GM19025 (cell line): ENCODE data around the gene WASHC2A.
"Not testable (repeated sequence)": the region's sequence is repeated elsewhere in the genome, so short reads cannot be mapped to it uniquely, and the experiment has no call there.

ENCODE experiments used
- ATAC-seq: cut with Tn5 transposase; IDR thresholded peaks from one replicate; pipeline ENCODE4 v1.9.1; 2021; ENCODE audit warnings: mild to moderate bottlenecking, low read depth, moderate library complexity; ENCODE audit not compliant: unreplicated experiment

WASHC2A gene

GRCh38 chr10:50067546-50068351, at the start of gene WASHC2A:
TSS of gene WASHC2A (plus strand) at chr10:50067954. CDS start at chr10:50068006, 52 bp downstream.
- peak; percentile 90 for ATAC-seq

- ATAC-seq, result not testable (repeated sequence)
Observed at GRCh38 chr10:50019279-50019678, 48.5 kb upstream of the WASHC2A start.

DNA sequence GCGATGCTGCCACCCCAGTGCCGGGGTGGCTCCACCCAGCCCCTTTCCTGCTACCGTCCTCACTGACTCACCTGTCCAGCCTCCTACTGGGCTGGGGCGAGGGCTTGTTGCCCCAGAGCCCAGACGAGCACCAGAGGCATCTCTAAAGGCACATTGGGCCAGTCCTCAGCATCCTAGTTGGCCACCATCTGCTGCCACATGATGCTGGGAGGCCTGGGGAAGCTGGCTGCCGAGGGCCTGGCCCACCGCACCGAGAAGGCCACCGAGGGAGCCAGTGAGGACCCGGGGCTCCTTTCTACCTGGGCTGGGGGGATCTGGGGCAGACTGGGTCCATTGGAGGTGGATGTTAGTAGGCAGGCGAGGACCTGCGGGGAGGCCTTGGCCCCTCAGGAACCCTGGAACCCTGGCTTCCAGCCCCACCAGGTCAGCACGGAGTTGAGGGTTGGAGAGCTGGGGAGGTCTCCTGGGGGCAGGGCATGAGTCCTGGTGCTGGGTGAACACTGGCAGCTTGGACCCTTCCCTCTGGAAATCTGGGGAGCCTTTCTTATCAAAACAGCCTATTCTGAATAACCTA, 47.2 kb upstream of the WASHC2A start:
- ATAC-seq, result not testable (repeated sequence)

GRCh38 chr10:50021646-50022045, 46.1 kb upstream of the WASHC2A start:
- ATAC-seq, result no peak

GRCh38 chr10:50024716-50025383, 42.9 kb upstream of the WASHC2A start:
- not testable (repeated sequence) for ATAC-seq

GRCh38 chr10:50025627-50026026, 42.1 kb upstream of the WASHC2A start:
- ATAC-seq, result no peak

GRCh38 chr10:50027195-50027594, 40.6 kb upstream of the WASHC2A start:
- ATAC-seq, result no peak

- ATAC-seq, result no peak
Observed at GRCh38 chr10:50033481-50033880, 34.3 kb upstream of the WASHC2A start.

DNA sequence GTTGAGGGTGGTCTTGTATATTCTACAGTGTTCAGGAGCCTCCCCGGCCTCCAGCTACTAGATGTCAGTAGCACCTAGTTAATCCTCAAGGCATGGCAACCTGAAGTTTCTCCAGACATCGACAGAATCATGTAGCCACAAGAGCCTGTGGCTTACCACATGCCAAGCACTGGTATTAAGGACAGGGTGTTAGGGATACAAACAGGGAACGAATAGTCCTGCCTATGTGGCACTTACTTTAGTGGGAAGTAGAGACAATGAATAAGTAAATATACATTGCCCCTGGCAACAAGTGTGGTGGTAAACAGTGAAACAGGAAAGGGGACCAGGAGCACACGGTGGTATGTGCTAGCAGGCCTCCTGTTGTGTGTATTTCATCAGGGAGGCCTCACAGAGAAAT, 32.4 kb upstream of the WASHC2A start:
- ATAC-seq, result not testable (repeated sequence)

- no peak for ATAC-seq
Observed at GRCh38 chr10:50044941-50045664, 22.7 kb upstream of the WASHC2A start.

DNA sequence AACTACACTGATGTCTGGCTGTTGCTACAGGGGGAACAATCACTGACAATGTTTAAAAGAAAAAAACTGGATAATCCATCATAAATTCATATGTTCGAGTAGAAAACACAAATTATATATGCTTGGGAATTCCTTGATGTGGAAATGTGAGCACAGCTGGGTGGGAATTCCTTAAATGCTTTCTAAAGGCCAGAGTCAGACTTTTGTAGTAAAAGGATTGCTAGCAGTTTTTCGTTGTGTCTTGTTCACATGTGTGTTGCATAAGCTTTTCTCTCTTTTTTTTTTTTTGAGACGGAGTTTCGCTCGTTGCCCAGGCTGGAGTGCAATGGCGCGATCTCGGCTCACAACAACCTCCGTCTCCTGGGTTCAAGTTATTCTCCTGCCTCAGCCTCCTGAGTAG, 21.3 kb upstream of the WASHC2A start:
- not testable (repeated sequence) for ATAC-seq

- ATAC-seq, result not testable (repeated sequence)
Observed at GRCh38 chr10:50047594-50047993, 20.2 kb upstream of the WASHC2A start.

DNA sequence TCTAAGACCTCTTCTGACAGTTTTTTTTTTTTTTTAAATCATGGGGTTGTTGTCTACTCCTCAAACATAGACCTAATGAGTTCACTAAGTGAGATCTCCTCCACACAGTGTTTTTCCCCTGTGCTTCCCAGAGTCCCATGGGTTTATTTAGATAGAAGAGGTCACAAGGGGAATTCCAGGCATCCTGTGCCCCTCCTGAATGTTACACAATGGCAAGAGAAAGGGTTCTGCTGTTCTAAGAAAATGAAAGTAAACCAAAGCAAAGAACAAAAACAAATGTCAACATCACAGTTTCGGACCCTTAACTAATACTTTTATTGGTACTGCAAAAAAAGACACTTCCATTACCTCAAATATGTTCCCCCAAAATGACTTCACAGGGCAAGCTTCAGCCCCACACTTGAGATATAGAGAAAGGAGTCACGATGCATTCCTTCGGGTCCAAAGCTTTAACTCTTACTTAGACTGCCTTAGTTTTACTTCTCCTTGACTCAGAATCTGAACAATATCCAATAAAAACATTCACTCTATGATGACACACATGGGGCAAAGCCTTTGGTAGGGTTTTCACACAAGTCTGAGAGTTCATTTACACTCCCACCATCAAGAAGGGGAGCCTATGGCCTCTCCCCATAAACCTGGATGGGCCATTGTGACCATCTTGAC, 15.6 kb upstream of the WASHC2A start:
- peak; percentile 81 for ATAC-seq

- ATAC-seq, result peak; percentile 14
Observed at GRCh38 chr10:50052778-50053376, 14.9 kb upstream of the WASHC2A start.

DNA sequence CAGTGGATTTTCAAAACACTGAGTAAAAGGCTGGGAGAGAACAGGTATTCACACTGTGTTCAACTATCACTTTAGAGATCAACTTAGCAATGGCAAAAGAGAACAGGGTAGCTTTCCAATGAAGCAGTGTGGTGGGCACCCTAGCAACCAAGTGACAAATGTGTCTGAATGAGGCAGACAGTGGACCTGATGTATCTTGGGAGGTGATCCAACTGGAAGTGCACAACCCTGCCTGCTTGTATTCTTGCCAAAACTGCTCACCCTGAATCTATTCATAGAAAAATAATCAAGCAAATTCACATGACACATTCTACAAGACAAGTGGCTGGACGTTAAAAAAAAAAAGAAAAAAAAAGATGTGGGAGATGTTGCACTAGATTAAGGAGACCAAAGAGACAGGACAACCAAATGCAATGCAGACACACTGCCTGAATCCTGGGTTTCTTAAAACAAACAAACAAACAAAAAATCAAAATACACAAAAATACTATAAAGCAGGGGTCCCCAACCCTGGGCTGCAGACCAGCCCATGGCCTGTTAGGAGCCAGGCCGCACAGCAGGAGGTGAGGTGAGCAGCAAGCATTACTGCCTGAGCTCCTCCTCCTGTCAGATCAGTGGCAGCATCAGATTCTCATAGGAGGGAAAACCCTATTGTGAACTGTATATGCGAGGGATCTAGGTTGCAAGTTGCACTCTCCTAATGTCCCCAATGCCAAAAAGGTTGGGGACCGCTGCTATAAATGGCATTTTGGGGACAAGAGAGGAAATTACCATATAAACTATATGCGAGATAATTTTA, 12.1 kb upstream of the WASHC2A start:
- not testable (repeated sequence) for ATAC-seq

GRCh38 chr10:50056654-50057053, 11.1 kb upstream of the WASHC2A start:
- not testable (repeated sequence) for ATAC-seq

- ATAC-seq, result not testable (repeated sequence)
Observed at GRCh38 chr10:50058727-50059126, 9.0 kb upstream of the WASHC2A start.

DNA sequence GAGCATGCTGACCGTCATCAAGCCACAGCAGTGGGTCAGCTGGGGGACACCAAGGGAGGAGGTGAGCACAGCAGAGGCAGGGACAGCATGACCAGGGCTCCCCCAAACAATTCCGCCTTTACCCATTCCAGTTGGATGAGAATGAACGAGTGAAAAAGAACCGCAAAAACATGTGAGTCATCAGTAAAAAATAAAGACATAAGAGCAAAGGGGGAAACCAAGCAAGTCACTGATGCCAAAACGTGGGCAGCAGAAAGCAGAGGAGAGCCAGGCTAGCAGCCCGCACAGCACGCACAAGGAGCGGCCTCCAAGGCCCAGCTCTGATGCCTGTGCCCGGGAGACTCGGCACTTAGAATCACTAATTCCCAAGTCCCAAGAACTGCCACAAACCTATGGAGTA, 7.8 kb upstream of the WASHC2A start:
- not testable (repeated sequence) for ATAC-seq

GRCh38 chr10:50061548-50061947, 6.2 kb upstream of the WASHC2A start:
- ATAC-seq, result not testable (repeated sequence)
